ENCODE data around the gene SEMA5A.

The SEMA5A gene

GRCh38 chr5:9264301-9264700, 281.6 kb downstream of the SEMA5A start:
- no peaks in the 10 kb centered on the region for H3K27me3 ChIP-seq (ENCODE audit: insufficient read depth, low read length, poor library complexity)
- no peak overlapping the region for H3K4ac ChIP-seq (ENCODE audit: low read depth, low read length)
- no peak overlapping the region for H3K4me2 ChIP-seq (ENCODE audit: low read length)
- no peak overlapping the region for H3K4me3 ChIP-seq (ENCODE audit: low read length)
- no peak overlapping the region for H2BK120ac ChIP-seq (ENCODE audit: low read depth, low read length)
- H3K79me1 ChIP-seq (ENCODE audit: low read length): peaks cover 2% of the 10 kb centered on the region
- no peak overlapping the region for H2BK15ac ChIP-seq (replicated peaks; ENCODE audit: low read depth)
- H3K9ac ChIP-seq (ENCODE audit: low read length): no peak overlapping the region
- no peak overlapping the region for H3K56ac ChIP-seq (ENCODE audit: low read length)
- no peak overlapping the region for H3K23ac ChIP-seq (ENCODE audit: low read length)
- H2BK5ac ChIP-seq (ENCODE audit: low read length): no peak overlapping the region
- no peak overlapping the region for H3K27ac ChIP-seq (ENCODE audit: low read depth, low read length)
- H3K4me1 ChIP-seq (ENCODE audit: control insufficient read depth, low read depth, low read length): peaks cover 11% of the 10 kb centered on the region
- no peak for DNase-seq
- no peak overlapping the region for H3K18ac ChIP-seq (ENCODE audit: low read length)
- no peaks in the 10 kb centered on the region for H3K36me3 ChIP-seq (ENCODE audit: control insufficient read depth, insufficient read depth, low read length)
- H2AK5ac ChIP-seq (ENCODE audit: low read length): no peak overlapping the region
- no peaks in the 10 kb centered on the region for H3K79me2 ChIP-seq (ENCODE audit: control insufficient read depth, insufficient read depth, low read length)
- no peak overlapping the region for H4K8ac ChIP-seq (ENCODE audit: low read depth, low read length)
- WGBS (ENCODE audit: extremely low coverage, insufficient coverage, low lambda C conversion rate): no CpG with 5 or more reads among the region's 5 CpGs
- no peak overlapping the region for H4K5ac ChIP-seq (ENCODE audit: low read length)

DNA sequence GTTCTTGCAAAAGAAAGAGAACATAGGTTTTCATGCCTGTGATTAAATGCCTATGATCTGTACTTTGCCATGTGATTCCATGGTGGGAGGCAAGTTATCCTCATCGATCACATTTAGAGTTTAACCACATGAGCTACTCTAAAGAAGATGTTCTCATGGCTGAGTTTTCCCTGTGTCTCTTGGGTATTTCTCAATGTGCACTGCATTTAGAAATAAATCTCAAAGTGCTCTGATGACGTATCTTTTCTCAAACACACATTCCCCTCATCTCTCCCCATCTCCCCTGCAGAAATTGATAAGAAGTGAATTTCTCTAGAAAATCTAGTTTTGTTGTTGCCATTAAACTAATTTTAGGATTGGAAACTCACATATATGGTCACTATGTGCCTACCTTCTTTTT, 282.2 kb downstream of the SEMA5A start:
- Histone ChIP-seq H3K56ac (ENCODE audit: low read length) (no peak overlapping the region), H2AK5ac (ENCODE audit: low read length) (no peak overlapping the region), H3K9ac (ENCODE audit: low read length) (no peak overlapping the region), H3K4me3 (ENCODE audit: low read length) (no peak overlapping the region), H3K79me2 (ENCODE audit: control insufficient read depth, insufficient read depth, low read length) (no peaks in the 10 kb centered on the region), H2BK120ac (ENCODE audit: low read depth, low read length) (no peak overlapping the region), H4K5ac (ENCODE audit: low read length) (no peak overlapping the region), H3K23ac (ENCODE audit: low read length) (no peak overlapping the region), H3K4me1 (ENCODE audit: control insufficient read depth, low read depth, low read length) (peaks cover 9% of the 10 kb centered on the region), H3K79me1 (ENCODE audit: low read length) (peaks cover 2% of the 10 kb centered on the region), H3K36me3 (ENCODE audit: control insufficient read depth, insufficient read depth, low read length) (no peaks in the 10 kb centered on the region), H3K27me3 (ENCODE audit: insufficient read depth, low read length, poor library complexity) (no peaks in the 10 kb centered on the region), H3K4me2 (ENCODE audit: low read length) (no peak overlapping the region), H4K8ac (ENCODE audit: low read depth, low read length) (no peak overlapping the region), H3K18ac (ENCODE audit: low read length) (no peak overlapping the region), H2BK15ac (replicated peaks; ENCODE audit: low read depth) (no peak overlapping the region), H3K27ac (ENCODE audit: low read depth, low read length) (no peak overlapping the region), H2BK5ac (ENCODE audit: low read length) (no peak overlapping the region), H3K4ac (ENCODE audit: low read depth, low read length) (no peak overlapping the region)
- WGBS (ENCODE audit: extremely low coverage, insufficient coverage, low lambda C conversion rate): no CpG with 5 or more reads among the region's 2 CpGs
- DNase-seq: no peak

- no CpG with 5 or more reads among the region's 2 CpGs for WGBS (ENCODE audit: extremely low coverage, insufficient coverage, low lambda C conversion rate)
- no peak for DNase-seq
- Histone ChIP-seq H3K23ac (ENCODE audit: low read length) (no peak overlapping the region), H3K4me1 (ENCODE audit: control insufficient read depth, low read depth, low read length) (no peaks in the 10 kb centered on the region), H3K4ac (ENCODE audit: low read depth, low read length) (no peak overlapping the region), H3K56ac (ENCODE audit: low read length) (no peak overlapping the region), H4K8ac (ENCODE audit: low read depth, low read length) (no peak overlapping the region), H3K27ac (ENCODE audit: low read depth, low read length) (no peak overlapping the region), H2BK5ac (ENCODE audit: low read length) (no peak overlapping the region), H3K18ac (ENCODE audit: low read length) (no peak overlapping the region), H3K4me3 (ENCODE audit: low read length) (no peak overlapping the region), H4K5ac (ENCODE audit: low read length) (no peak overlapping the region), H3K36me3 (ENCODE audit: control insufficient read depth, insufficient read depth, low read length) (no peaks in the 10 kb centered on the region), H3K79me1 (ENCODE audit: low read length) (no peaks in the 10 kb centered on the region), H2BK120ac (ENCODE audit: low read depth, low read length) (no peak overlapping the region), H3K9ac (ENCODE audit: low read length) (no peak overlapping the region), H3K79me2 (ENCODE audit: control insufficient read depth, insufficient read depth, low read length) (no peaks in the 10 kb centered on the region), H2AK5ac (ENCODE audit: low read length) (no peak overlapping the region), H3K4me2 (ENCODE audit: low read length) (no peak overlapping the region), H3K27me3 (ENCODE audit: insufficient read depth, low read length, poor library complexity) (no peaks in the 10 kb centered on the region), H2BK15ac (replicated peaks; ENCODE audit: low read depth) (no peak overlapping the region)
Measured at GRCh38 chr5:9251379-9251980, 294.4 kb downstream of the SEMA5A start.

DNA sequence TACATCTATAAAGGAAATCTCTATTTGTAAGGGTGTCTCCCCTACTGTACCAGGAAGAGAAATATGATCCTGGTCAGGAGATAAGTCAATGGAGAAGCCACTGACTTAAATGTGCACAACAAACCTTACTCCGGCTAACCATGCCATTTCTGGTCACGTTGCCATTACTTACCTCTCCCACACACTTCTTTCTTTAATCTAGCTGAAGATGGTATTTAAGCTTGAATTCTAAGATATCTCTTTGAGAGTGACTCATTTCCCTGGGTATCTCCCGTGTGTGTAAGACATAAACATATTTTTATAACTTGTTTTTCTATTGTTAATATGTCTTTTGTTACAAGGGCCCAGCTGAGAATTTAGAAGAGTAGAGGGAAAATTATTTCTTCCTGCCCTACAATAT, 296.6 kb downstream of the SEMA5A start:
- H3K18ac ChIP-seq (ENCODE audit: low read length): no peak overlapping the region
- H3K27me3 ChIP-seq (ENCODE audit: insufficient read depth, low read length, poor library complexity): no peaks in the 10 kb centered on the region
- no peaks in the 10 kb centered on the region for H3K79me2 ChIP-seq (ENCODE audit: control insufficient read depth, insufficient read depth, low read length)
- H4K5ac ChIP-seq (ENCODE audit: low read length): no peak overlapping the region
- H3K4me3 ChIP-seq (ENCODE audit: low read length): no peak overlapping the region
- H3K4ac ChIP-seq (ENCODE audit: low read depth, low read length): no peak overlapping the region
- no peak overlapping the region for H2AK5ac ChIP-seq (ENCODE audit: low read length)
- no peak overlapping the region for H2BK15ac ChIP-seq (replicated peaks; ENCODE audit: low read depth)
- no peak overlapping the region for H2BK120ac ChIP-seq (ENCODE audit: low read depth, low read length)
- no peak overlapping the region for H2BK5ac ChIP-seq (ENCODE audit: low read length)
- no peak overlapping the region for H3K4me2 ChIP-seq (ENCODE audit: low read length)
- DNase-seq: no peak
- H3K4me1 ChIP-seq (ENCODE audit: control insufficient read depth, low read depth, low read length): no peaks in the 10 kb centered on the region
- no peak overlapping the region for H3K9ac ChIP-seq (ENCODE audit: low read length)
- H3K56ac ChIP-seq (ENCODE audit: low read length): no peak overlapping the region
- H4K8ac ChIP-seq (ENCODE audit: low read depth, low read length): no peak overlapping the region
- no CpG with 5 or more reads among the region's 3 CpGs for WGBS (ENCODE audit: extremely low coverage, insufficient coverage, low lambda C conversion rate)
- H3K23ac ChIP-seq (ENCODE audit: low read length): no peak overlapping the region
- no peak overlapping the region for H3K27ac ChIP-seq (ENCODE audit: low read depth, low read length)
- no peaks in the 10 kb centered on the region for H3K79me1 ChIP-seq (ENCODE audit: low read length)
- H3K36me3 ChIP-seq (ENCODE audit: control insufficient read depth, insufficient read depth, low read length): no peaks in the 10 kb centered on the region

GRCh38 chr5:9245071-9245470, 300.8 kb downstream of the SEMA5A start:
- no peak for DNase-seq
- Histone ChIP-seq H3K9ac (ENCODE audit: low read length) (no peak overlapping the region), H3K4me3 (ENCODE audit: low read length) (no peak overlapping the region), H4K5ac (ENCODE audit: low read length) (no peak overlapping the region), H2AK5ac (ENCODE audit: low read length) (no peak overlapping the region), H3K79me2 (ENCODE audit: control insufficient read depth, insufficient read depth, low read length) (no peaks in the 10 kb centered on the region), H3K18ac (ENCODE audit: low read length) (no peak overlapping the region), H3K4ac (ENCODE audit: low read depth, low read length) (no peak overlapping the region), H3K27me3 (ENCODE audit: insufficient read depth, low read length, poor library complexity) (no peaks in the 10 kb centered on the region), H2BK5ac (ENCODE audit: low read length) (no peak overlapping the region), H3K4me2 (ENCODE audit: low read length) (no peak overlapping the region), H3K79me1 (ENCODE audit: low read length) (no peaks in the 10 kb centered on the region), H3K4me1 (ENCODE audit: control insufficient read depth, low read depth, low read length) (no peaks in the 10 kb centered on the region), H3K27ac (ENCODE audit: low read depth, low read length) (no peak overlapping the region), H4K8ac (ENCODE audit: low read depth, low read length) (no peak overlapping the region), H2BK15ac (replicated peaks; ENCODE audit: low read depth) (no peak overlapping the region), H2BK120ac (ENCODE audit: low read depth, low read length) (no peak overlapping the region), H3K36me3 (ENCODE audit: control insufficient read depth, insufficient read depth, low read length) (no peaks in the 10 kb centered on the region), H3K56ac (ENCODE audit: low read length) (no peak overlapping the region), H3K23ac (ENCODE audit: low read length) (no peak overlapping the region)
- no CpG with 5 or more reads among the region's 3 CpGs for WGBS (ENCODE audit: extremely low coverage, insufficient coverage, low lambda C conversion rate)

- Histone ChIP-seq H3K9ac (ENCODE audit: low read length) (no peak overlapping the region), H3K79me2 (ENCODE audit: control insufficient read depth, insufficient read depth, low read length) (no peaks in the 10 kb centered on the region), H2AK5ac (ENCODE audit: low read length) (no peak overlapping the region), H3K4ac (ENCODE audit: low read depth, low read length) (no peak overlapping the region), H2BK5ac (ENCODE audit: low read length) (no peak overlapping the region), H3K4me2 (ENCODE audit: low read length) (no peak overlapping the region), H3K4me3 (ENCODE audit: low read length) (no peak overlapping the region), H3K18ac (ENCODE audit: low read length) (no peak overlapping the region), H3K27ac (ENCODE audit: low read depth, low read length) (no peak overlapping the region), H3K79me1 (ENCODE audit: low read length) (no peaks in the 10 kb centered on the region), H3K4me1 (ENCODE audit: control insufficient read depth, low read depth, low read length) (no peaks in the 10 kb centered on the region), H3K23ac (ENCODE audit: low read length) (no peak overlapping the region), H3K56ac (ENCODE audit: low read length) (no peak overlapping the region), H2BK120ac (ENCODE audit: low read depth, low read length) (no peak overlapping the region), H3K27me3 (ENCODE audit: insufficient read depth, low read length, poor library complexity) (no peaks in the 10 kb centered on the region), H3K36me3 (ENCODE audit: control insufficient read depth, insufficient read depth, low read length) (no peaks in the 10 kb centered on the region), H2BK15ac (replicated peaks; ENCODE audit: low read depth) (no peak overlapping the region), H4K8ac (ENCODE audit: low read depth, low read length) (no peak overlapping the region), H4K5ac (ENCODE audit: low read length) (no peak overlapping the region)
- no peak for DNase-seq
- WGBS (ENCODE audit: extremely low coverage, insufficient coverage, low lambda C conversion rate): no CpG with 5 or more reads among the region's 4 CpGs
Measured at GRCh38 chr5:9244417-9244816, 301.5 kb downstream of the SEMA5A start.
